GM04503 (cell line): ENCODE data around the gene TMEM220.
A peak's percentile ranks its signal among the peaks of the same experiment; 100 is the strongest.
"Not testable (repeated sequence)": the region's sequence is repeated elsewhere in the genome, so short reads cannot be mapped to it uniquely, and the experiment has no call there.

Source experiments
- DNase-seq: peaks from one replicate; pipeline ENCODE4 v3.0.0-alpha.2; 2012; ENCODE audit warnings: low read depth

Gene TMEM220

GRCh38 chr17:10728331-10728892, 1.4 kb downstream of the TMEM220 start:
- DNase-seq: no peak

GRCh38 chr17:10727192-10727591, 2.6 kb downstream of the TMEM220 start:
- no peak for DNase-seq

GRCh38 chr17:10726196-10726595, 3.6 kb downstream of the TMEM220 start:
- DNase-seq: no peak

- DNase-seq: no peak
Measured at GRCh38 chr17:10725262-10725661, 4.6 kb downstream of the TMEM220 start.

- DNase-seq: no peak
Measured at GRCh38 chr17:10724546-10725195, 5.2 kb downstream of the TMEM220 start.

GRCh38 chr17:10718547-10718946, 11.3 kb downstream of the TMEM220 start:
- no peak for DNase-seq

- no peak for DNase-seq
Measured at GRCh38 chr17:10716218-10716617, 13.6 kb downstream of the TMEM220 start.

GRCh38 chr17:10713318-10713717, 16.5 kb downstream of the TMEM220 start:
- DNase-seq: no peak

GRCh38 chr17:10705727-10706126, 24.1 kb downstream of the TMEM220 start:
- DNase-seq: no peak

- DNase-seq: no peak
Measured at GRCh38 chr17:10702574-10702973, 27.2 kb downstream of the TMEM220 start.

GRCh38 chr17:10699856-10700255, 30.0 kb downstream of the TMEM220 start:
- no peak for DNase-seq

- DNase-seq: no peak
Measured at GRCh38 chr17:10698096-10698818, 31.6 kb downstream of the TMEM220 start.

GRCh38 chr17:10697092-10698081, 32.4 kb downstream of the TMEM220 start, which contains the start of the genes ADPRM and SCO1:
TSS of gene ADPRM (plus strand) at chr17:10697594. CDS start at chr17:10704927, 7,333 bp downstream.
TSS of gene SCO1 (minus strand) at chr17:10697533. CDS start at chr17:10697507, 26 bp downstream.
- DNase-seq: peak; percentile 73

- not testable (repeated sequence) for DNase-seq
Measured at GRCh38 chr17:10695875-10696407, 33.9 kb downstream of the TMEM220 start.

GRCh38 chr17:10687499-10687898, 42.3 kb downstream of the TMEM220 start:
- DNase-seq: no peak

- no peak for DNase-seq
Measured at GRCh38 chr17:10683853-10684252, 46.0 kb downstream of the TMEM220 start.

- DNase-seq: peak; percentile 78
Measured at GRCh38 chr17:10681866-10682446, 47.9 kb downstream of the TMEM220 start.

- DNase-seq: no peak
Measured at GRCh38 chr17:10674704-10675103, 55.1 kb downstream of the TMEM220 start.

- no peak for DNase-seq
Measured at GRCh38 chr17:10673312-10673711, 56.5 kb downstream of the TMEM220 start.

GRCh38 chr17:10668775-10669174, 61.0 kb downstream of the TMEM220 start:
- DNase-seq: peak; percentile 39

GRCh38 chr17:10666906-10667305, 62.9 kb downstream of the TMEM220 start:
- no peak for DNase-seq
